WERI-Rb-1 (cell line): ENCODE data around the gene NT5DC3.

ENCODE experiments used
- DNase-seq: peaks from one replicate; pipeline ENCODE4 v3.0.0-alpha.2; 2020
- H3K27ac ChIP-seq: fragments of 250-450 bp; sonication (Bioruptor Pico); 2 replicates; pipeline ENCODE4 v1.5.1; 2020; ENCODE audit warnings: mild to moderate bottlenecking, moderate library complexity
- H3K27me3 ChIP-seq: fragments of 250-450 bp; sonication (Bioruptor Pico); 2 replicates; pipeline ENCODE4 v1.5.1; 2021; ENCODE audit warnings: mild to moderate bottlenecking, low read depth, moderate library complexity; ENCODE audit not compliant: insufficient read depth, severe bottlenecking
- H3K36me3 ChIP-seq: fragments of 250-450 bp; sonication (Bioruptor Pico); 2 replicates; pipeline ENCODE4 v1.5.1; 2020; ENCODE audit warnings: mild to moderate bottlenecking, moderate library complexity
- H3K4me3 ChIP-seq: 2 replicates; pipeline ENCODE4 v1.5.1; 2011; ENCODE audit warnings: low read depth, mild to moderate bottlenecking, control low read depth, low read length
- H3K9me3 ChIP-seq: fragments of 250-450 bp; sonication (Bioruptor Pico); 2 replicates; pipeline ENCODE4 v1.5.1; 2021; ENCODE audit warnings: mild to moderate bottlenecking, moderate library complexity; ENCODE audit not compliant: severe bottlenecking
- CTCF ChIP-seq: IDR thresholded peaks from 2 replicates; pipeline ENCODE4 v1.5.1; 2011; ENCODE audit warnings: low read depth, mild to moderate bottlenecking, control low read depth, inconsistent platforms, low read length

Gene NT5DC3

GRCh38 chr12:103786201-103786600, 54.8 kb downstream of the NT5DC3 start:
- H3K27me3 ChIP-seq = no peaks in the 10 kb centered on the region
- no peak for DNase-seq
- H3K27ac ChIP-seq = no peak overlapping the region
- H3K9me3 ChIP-seq = no peaks in the 10 kb centered on the region
- no peak for TF ChIP-seq CTCF
- no peak overlapping the region for H3K4me3 ChIP-seq
- H3K36me3 ChIP-seq = peaks cover 6% of the 10 kb centered on the region

- Histone ChIP-seq H3K4me3 (no peak overlapping the region), H3K36me3 (peaks cover 6% of the 10 kb centered on the region), H3K27me3 (no peaks in the 10 kb centered on the region), H3K27ac (no peak overlapping the region), H3K9me3 (no peaks in the 10 kb centered on the region)
- DNase-seq = no peak
- TF ChIP-seq CTCF = no peak
These were observed 55.6 kb downstream of the NT5DC3 start for GRCh38 chr12:103785243-103786031.

GRCh38 chr12:103783744-103784664, 57.0 kb downstream of the NT5DC3 start:
- TF ChIP-seq CTCF = no peak
- H3K36me3 ChIP-seq = peaks cover 11% of the 10 kb centered on the region
- H3K27ac ChIP-seq = no peak overlapping the region
- no peaks in the 10 kb centered on the region for H3K27me3 ChIP-seq
- no peaks in the 10 kb centered on the region for H3K9me3 ChIP-seq
- DNase-seq = no peak
- no peak overlapping the region for H3K4me3 ChIP-seq

GRCh38 chr12:103782399-103782798, 58.6 kb downstream of the NT5DC3 start:
- Histone ChIP-seq H3K9me3 (no peaks in the 10 kb centered on the region), H3K27ac (no peak overlapping the region), H3K36me3 (peaks cover 17% of the 10 kb centered on the region), H3K4me3 (no peak overlapping the region), H3K27me3 (no peaks in the 10 kb centered on the region)
- TF ChIP-seq CTCF = no peak
- no peak for DNase-seq

GRCh38 chr12:103780992-103781391, 60.0 kb downstream of the NT5DC3 start:
- Histone ChIP-seq H3K27ac (no peak overlapping the region), H3K36me3 (peaks cover 23% of the 10 kb centered on the region), H3K9me3 (no peaks in the 10 kb centered on the region), H3K4me3 (no peak overlapping the region), H3K27me3 (no peaks in the 10 kb centered on the region)
- no peak for TF ChIP-seq CTCF
- DNase-seq = no peak
